Stimulated activated CD8-positive, alpha-beta memory T cell treated with anti-CD3 and anti-CD28 coated beads, Interleukin-15, amount 100 ng/mL, for 48 hours (primary cell): Measurements from ENCODE around the gene SEMA3F.

Experiments
- DNase-seq, 2 donors: peaks; one replicate each; pipeline ENCODE4 v3.0.0-alpha.2; 2020; ENCODE audit warnings: low read depth in 2 of 2

The SEMA3F gene

DNA sequence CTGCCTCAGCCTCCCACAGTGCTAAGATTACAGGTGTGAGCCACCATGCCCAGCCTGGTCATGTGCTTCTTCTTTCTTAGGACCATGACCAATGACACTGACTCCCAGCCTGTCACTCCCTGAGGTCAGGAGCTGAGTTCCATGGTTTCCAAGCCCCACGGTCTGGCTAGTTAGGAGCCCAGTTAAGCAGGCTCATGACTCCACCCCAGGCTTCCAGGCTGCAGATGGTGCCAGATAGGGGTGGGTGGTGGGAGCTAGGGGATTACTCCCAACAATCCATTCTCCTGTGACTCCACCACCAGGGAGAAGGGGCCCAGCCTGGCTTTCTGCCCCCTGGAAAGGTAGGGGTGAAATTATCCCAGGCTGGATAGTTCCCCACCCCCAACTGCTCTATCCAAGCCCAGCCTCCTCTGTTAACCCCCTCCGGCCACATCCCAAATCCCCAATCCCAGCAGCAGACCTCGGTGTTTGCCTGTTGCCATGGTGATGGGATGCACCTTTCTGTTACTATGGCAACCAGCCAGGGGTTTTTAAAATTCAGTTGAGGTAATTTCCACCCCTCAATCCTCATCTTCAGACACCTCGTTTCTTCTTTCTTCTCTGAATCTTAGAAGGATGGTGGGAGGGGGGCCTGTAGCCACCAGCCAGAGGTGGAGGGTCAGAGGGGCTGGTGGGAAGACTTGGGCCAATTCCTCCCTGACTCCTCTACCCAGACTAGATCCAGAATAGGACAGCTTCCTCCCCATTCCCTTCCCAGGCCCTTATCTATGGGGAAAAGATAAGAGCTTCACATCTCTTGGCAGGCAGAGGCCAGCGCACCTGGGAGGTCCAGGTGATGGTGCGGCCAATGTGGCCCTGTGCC lies 22.5 kb upstream of the SEMA3F start:
- DNase-seq: no peak

DNA sequence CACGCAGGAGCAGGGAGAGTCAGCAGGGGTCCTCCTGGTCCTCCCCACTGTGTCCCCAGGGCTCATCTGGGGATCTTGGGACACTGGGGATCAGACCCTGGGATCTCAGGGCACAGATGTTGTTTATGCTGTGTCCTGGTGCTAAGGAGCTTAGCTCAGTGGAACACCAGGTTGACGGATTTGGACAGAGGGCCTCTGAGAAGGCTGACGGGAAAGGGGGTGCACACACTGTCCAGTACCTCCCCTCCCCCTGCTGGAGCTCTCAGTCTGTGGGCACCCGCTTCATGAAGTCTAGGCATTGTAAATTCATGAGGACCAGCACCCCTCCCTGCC lies 21.9 kb upstream of the SEMA3F start:
- no peak for DNase-seq

DNA sequence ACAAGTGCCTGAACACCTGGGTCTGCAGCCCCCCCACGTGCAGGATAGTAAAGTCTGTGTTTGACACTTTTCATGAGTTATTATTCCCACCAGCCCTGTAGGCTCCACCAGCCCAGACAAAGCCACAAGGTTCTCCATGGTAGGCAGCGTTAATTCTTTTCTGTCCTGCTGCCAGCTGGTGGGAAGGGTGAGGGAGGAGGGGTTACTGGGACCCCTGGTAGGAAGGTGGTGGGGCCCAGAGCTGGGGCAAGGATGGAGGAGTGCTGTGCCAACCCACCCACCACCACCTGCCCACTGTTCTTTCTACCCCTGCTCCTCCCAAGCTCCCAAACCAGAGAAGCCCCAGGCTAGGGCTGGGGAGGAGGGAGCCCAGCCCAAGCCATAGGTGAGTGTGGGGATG lies 20.8 kb upstream of the SEMA3F start:
- DNase-seq: no peak

DNA sequence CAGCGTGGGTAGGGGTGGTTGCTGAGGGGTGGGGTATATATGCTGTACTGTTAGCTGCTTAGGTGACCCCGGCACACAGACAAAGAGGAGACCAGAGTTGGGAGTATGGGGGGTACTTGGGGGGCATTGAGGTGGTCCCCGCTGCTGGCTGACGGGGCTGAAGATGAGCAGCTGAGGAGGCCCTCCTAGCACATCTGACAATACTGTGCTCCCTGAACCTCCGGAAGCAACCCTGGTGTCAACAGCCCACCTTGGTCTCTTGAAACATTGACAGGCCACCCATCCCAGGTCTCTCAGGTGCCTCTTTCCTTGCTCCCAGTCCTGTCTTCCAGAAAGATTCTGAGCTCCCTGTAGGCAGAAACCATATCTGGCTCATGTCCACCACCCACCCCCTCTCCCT lies 19.2 kb upstream of the SEMA3F start:
- no peak for DNase-seq

DNA sequence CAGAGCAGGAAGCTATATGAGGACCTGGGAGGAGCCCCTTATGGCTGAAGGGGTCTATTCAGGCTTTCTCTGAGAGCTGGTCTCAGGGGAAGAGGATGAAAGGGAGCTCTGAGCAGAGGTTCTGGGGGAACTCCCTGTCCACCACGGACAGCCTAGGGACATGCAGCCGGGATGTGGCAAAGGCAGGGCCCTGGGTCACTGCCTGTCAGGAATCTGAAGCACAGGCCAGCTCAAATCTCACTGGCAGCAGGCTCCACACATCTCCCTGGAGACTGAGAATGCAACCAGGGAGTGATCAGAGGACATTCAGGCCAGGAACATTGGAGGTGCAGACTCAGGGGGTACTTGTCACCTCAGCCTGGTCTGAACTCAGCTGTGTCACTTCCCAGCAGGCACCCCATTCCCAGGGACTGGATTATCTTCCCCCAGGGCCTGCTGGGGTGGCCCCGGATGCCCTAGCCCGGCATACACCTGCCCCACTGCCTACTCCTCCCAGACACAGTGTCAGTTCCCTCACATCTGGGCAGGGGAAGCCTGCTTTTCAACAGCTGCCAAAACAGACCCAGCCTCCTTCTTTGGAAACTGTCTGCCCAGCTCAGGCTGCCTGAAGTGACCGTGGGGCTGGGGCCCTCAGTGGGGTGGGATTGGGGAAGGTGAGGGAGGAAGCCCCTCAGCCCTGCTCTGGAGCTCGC lies 18.3 kb upstream of the SEMA3F start:
- no peak for DNase-seq

DNA sequence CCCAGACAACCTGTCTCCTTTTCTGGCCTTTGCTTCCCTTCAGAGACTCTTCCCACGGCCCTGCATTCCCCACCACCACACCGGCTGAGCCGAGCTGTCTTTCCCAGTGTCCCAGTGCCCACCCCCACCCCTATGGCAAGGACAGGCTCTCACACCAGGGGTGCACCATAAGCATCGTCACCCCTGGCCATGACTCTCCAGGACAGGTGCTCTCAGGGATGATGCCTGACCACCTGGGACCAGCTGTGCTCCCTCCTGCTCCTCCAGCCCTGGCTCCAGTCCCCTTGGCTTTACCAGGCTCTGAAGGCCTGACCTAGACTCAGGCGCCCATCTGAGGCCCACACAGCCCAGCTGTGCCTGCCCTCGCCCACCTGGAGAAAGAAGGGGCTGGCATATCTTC lies 17.6 kb upstream of the SEMA3F start:
- no peak for DNase-seq

DNA sequence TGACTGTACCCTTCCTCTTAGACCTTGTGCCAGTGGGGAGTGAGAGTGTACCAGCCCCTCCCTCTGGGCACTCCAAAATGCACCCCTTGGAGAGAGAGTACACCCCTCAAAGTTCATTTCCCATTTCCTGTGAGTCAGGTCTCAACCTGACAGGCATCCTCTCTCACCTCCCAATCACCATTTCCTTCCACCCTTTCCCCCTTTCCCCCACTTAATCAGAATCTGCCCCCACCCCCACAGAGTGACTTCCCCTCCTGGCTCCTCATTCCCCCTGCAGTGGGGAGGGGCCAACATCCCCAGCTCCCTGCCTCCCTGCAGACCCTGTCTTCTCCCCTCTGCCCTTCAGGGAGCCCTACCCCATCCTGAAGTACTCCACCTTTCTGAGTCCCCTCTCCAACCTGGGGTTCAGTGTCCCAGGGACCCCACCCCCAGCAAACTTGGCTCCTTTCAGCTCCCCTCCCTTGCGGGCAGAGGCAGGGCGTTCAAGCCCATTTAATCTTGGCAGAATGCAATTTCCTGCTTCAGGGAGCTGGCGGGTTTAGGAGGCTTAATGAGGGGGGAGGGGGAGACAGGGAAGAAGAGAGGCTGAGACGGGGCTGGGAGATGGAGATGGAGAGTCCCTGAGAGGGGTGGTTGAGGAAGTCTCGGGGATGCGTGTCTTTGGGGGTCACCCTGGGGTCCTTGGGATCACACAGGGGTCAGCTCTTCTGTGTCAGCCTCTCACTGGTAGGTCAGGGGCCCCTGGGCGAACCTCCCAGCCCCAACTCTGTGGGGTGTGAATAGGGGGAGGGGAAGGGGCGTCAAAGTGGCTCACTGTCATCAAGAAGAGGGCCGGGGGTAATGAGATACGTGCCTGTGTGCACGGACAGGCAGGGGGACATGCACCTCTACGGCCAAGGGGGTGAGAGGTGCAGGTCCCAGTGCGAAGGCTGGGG lies 16.6 kb upstream of the SEMA3F start:
- DNase-seq: no peak

DNA sequence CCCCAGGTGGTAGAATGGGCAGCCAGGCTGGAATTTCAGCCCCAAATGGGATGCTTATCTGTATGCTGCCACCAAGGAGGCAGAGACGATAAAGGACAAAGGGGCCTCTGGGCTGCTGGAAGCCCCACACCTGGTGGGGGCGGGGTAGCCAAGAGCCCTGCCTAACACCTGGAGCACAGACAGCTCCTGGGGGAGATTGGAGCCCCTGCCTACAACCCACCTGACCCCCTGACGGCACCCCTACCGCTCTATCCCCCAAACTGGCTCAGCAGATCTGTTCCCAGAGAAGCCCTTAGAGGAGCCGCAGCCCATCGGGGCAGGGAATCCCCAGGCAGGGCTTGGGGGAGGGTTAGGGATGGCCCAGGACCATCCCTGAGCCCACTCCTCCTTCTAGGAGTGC lies 15.8 kb upstream of the SEMA3F start:
- DNase-seq: no peak

DNA sequence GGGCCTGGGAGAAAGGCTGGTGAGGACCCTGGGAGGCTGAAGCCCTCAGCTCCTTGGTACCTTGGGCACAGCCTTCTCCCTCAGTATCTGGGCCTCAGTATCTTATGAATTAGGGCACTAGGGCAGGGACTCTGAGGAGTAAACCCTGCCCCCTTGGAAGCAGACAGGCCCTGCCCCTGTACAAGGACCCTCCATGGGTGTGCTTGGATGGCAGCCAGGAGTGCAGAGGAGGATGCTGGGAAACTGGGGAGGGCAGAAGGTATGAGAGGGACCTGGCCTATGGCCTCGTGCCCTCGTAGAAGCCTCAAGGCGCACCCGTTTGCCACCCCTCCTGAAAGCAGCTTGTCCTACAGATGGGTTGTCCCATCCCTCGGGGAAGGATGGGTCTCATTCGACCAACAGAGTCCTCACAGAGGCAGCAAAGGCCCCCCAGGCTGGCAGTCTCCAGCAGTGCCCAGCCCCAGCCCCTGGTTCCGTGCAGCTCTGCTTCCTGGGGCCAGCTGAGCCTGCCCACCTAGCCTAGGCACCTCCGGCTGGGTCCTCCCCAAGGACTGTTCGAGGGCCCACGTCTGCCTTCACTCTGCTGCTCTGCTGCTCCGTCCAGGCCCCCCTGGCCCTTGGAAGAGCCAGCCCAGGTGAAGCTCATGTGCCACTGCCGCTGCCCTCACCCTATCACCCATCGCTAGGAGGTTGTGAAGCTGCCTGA lies 15.3 kb upstream of the SEMA3F start:
- no peak for DNase-seq

DNA sequence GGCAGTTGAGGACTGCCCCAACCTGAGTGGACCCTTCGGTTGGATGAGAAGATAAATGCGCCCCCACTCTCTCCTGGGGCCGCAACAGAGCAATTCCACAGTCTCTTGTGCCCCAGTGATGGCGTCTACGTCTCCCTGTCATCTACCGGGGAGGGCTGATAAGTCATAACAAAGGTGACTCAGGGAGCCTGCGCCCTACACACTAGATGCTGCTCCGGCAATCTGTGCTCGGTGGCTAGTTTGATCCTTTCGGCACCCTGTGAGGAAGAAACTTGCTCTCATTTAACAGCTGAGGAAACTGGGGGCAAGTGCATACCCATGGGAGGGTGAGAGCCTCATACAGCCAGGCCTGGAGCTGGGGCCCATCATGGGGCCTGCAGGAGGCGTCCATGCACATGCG lies 14.1 kb upstream of the SEMA3F start:
- no peak for DNase-seq

DNA sequence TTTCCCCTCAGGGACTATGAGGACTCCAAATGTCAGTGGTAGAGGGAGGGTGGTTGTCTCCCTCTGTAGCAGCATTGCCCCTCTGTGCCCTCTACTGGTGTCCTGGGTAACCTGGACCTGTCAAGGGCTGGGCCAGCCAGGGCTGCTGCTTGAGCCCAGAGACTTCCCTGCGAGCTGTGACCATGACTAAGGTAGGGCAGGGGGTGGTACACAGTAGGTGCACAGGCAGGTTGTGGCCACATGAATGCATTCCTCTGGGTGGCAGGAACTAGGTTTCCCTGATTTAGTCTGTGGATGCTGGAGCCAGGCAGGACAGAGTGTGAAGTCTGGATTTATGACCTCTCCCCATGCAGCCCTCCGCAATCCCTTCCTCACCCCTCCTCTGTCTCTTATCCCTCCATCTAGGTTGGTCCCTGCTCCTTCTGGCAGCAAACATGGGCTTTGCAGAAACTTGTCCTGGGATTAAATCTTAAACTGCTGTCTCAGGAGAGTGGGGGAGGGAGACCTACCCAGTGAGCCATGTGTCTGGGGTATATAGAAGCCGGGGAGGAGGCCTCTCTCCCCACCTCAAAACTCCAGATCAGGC lies 8.7 kb upstream of the SEMA3F start:
- no peak for DNase-seq

DNA sequence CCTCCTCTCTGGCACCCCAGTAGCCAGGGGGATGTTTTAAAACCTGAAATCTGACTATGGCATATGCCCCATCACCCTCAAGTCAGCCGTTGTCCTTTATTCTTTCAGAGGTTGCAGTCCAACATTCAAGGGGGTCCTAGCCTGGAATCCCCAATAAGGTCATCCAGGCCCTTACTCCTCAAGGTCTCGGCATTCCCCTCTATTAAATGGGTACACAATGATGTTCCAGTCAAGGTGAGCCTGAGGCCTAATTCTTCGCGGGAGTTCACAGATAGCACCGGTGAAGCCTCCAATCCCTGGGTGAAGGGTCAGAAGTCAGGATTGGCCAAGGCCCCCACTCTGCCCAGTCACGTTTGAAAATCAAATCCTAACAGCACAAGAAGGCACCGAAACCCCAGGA lies 8.1 kb upstream of the SEMA3F start:
- DNase-seq: no peak

DNA sequence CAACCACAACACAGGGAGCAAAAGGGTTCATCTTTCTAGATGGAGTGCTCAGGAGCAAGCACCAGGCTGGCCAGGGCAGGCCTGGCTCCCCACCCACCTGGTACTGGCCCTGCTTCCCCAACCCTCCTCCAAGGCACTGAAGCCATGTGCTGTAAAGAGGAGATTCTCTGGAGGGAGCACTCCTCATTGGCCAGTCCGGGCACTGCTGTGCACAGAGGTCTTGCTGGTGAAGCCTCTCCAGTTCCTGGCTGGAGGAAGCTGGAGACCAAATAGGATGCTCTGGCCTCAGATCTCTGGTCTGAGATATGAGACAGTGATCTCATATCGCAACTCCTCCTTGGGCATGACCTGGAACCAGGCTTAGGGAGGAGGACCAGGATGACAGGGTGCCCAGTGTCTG lies 7.7 kb upstream of the SEMA3F start:
- DNase-seq: no peak

DNA sequence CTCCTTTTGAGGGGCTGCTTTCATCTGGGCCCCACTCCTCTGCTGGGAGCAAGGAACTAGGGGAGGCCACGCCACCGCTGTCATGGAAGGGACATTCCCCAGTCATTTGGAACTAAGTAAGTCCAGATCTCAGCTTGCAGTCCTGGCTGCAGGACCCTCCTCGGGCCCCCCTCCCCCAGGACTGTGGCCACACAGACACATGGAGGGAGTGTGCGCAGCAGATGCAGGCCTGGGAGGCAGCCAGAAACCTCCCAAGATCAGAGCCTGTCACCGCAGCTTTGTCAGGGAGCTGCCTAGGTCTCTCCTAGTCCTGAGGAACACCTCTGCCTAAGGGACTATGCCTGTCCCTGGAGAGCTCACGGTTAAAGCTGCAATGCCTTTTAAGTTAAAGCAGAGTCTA lies 7.3 kb upstream of the SEMA3F start:
- DNase-seq: no peak

DNA sequence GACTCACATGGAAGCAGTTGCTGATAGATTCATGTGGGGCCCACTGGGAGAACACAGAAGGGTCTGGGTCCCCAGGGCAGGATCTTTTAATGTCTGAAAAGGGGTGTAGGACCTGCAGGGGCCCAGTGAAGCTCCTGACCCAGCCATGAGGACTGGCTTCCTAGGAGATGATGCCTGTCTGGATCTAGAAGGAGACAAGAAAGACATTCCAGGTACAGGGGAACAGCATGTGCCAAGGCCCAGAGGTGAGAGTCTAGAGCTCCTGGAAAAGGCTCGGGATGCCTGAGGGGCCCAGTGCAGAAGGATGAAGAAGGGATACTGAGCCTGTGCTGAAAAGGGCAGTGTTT lies 4.7 kb upstream of the SEMA3F start:
- DNase-seq: no peak

DNA sequence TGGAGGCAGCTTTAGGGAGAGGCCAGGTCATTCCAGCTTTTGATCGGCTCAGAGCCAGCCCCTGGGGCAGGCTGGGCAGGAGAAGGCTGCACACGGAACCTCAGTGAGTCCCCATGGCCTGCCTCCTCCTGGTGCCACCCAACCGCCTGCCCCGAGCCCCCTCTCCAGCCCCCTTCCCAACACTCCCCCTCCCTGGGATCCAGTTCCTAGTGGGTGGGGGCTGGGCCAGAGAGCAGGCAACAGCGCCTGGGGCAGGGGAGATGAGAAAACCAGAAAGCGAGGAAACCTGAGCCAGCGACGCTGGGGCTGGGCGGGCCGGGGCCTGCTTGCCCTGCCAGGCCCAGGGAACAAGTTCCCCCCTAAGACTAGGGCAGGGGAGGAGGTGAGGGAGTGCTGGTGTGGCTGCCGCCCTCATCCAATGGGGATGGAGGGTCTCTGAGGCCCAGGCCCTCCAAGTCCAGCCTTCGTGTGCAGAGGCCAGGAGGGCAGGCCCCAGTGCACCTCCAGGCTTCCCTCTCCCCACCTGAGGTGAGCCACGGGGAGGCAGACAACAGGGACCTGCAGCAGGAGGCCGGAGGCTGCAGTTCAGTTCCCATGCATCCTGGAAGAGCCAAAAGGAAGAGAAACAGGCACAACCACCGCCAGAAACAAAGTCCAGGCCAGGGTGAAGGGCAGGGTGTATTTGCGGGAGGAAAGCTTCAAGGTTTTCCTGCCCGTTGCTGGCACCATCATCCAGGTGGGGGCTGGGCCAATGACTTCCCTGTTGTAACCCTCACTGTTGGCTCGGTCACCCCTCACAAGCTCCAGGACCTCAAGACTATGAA lies 4.0 kb upstream of the SEMA3F start:
- no peak for DNase-seq

DNA sequence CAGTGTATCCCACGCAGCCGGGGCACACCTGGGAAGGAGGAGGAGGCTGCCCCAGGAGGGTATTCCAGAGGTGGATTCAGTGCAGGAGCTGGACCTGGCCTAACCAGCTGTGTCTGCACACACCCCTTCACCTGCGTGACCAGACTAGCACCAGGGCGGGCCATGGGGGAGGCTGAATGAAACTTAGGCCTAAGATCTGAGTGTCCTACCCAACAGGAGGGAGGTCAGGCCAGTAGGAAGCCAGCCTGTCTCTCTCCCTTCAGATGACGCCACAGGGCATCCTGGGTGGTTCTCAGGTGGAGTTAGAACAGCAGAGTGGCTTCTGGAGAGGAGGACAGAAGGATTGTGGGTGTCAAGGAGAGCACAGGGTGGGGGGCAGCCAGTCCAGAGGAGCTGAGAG lies 3.4 kb upstream of the SEMA3F start:
- DNase-seq: no peak

DNA sequence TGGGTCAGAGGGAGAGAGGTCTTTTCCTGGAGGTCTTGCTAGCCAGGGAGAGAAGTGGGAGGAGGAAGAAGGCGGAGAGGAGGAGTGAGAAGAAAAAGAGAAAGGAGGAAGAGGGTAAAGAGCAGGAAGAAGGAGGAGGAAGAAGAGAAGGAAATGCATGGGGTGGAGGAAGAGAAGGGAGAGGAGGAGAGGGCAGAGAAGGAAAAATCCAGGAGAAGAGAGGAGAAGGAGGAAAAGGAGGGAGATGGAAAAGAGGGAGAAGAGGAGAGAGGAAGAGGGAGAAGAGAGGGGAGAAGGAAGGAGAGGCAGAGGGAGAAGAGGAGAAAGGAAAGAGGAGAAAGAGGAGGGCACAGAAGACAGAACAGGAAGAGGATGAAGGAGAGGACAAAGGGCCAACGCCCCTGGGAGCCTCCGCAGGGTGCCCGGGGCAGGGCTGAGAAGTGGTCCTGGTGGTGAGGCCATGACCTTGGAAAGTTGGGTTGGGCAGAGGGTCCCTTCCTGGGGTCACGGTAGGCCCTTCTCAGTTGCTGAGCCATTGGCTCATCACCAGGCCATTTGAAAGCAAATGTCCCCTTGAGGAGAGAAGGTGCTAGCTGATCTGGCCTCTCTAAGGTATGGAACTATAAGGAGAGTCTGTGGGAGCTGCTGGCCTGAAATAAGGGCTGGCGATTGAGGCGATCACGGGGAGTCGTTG lies 1.2 kb upstream of the SEMA3F start:
- DNase-seq: no peak

DNA sequence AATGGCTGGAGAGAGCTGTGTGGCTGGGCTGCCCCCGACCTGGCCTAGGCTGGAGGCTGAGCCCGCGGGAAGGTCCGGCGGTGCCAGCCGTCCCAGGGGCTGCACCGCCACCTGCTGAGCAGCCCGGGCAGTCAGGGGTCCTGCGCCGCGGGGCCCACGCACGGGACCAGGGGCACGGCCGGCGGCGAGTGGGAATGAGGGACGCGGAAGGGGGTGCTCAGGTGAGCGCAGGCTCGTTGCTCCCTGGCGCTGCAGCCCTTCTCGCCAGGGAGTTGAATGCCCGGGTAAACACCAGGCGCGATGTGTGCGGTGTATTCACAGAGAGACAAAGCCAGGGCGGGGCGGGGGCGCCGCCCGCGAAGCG lies 666 bp upstream of the SEMA3F start:
- no peak for DNase-seq

DNA sequence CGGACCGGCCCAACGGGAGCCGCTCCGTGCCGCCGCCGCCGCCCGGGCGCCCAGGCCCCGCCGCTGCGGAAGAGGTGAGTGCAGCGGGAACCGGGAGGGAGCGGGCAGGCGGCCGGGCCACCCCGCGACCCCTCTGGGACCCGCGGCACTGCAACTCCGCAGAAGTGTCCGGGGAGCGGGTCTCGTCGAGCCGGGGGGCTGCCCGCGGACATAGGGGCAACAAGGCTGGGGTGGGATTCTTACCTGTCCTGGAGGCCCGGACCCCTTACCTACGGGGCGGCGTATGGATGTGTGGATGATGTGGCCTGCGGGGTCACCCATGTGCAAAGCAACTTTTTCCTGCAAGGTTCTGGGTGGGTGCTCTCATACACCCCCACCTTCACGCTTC lies 361 bp downstream of the SEMA3F start:
- no peak for DNase-seq
